GM19240 (cell line): ENCODE data around the gene COTL1.
A peak's percentile ranks its signal among the peaks of the same experiment; 100 is the strongest.

Experiments used
- DNase-seq: peaks from one replicate; pipeline ENCODE4 v3.0.0; 2011; ENCODE audit warnings: low spot score; ENCODE audit not compliant: insufficient read length

COTL1 gene

DNA sequence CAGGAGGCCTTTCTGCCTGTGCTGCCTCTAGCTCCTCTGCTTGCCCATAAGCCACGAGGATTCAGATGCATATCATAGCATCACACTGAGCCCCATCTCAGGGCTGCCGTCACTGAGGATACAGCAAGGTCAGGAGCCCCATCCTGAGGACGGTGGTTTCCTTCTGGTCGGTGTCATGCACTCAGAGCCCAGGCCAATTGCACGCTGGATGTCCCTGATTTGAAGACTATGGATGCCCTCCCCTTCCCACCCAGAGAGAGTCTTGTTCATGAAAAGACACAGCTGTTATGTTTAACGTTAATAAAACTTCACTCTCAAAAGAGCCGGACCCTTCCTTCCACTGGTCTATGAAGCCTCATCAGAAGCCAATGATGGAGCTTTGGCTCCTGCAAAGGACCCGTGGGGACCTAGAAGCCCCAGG lies 19.9 kb downstream of the COTL1 start:
- DNase-seq, result no peak

GRCh38 chr16:84597528-84597896 lies 20.4 kb downstream of the COTL1 start:
- no peak for DNase-seq

DNA sequence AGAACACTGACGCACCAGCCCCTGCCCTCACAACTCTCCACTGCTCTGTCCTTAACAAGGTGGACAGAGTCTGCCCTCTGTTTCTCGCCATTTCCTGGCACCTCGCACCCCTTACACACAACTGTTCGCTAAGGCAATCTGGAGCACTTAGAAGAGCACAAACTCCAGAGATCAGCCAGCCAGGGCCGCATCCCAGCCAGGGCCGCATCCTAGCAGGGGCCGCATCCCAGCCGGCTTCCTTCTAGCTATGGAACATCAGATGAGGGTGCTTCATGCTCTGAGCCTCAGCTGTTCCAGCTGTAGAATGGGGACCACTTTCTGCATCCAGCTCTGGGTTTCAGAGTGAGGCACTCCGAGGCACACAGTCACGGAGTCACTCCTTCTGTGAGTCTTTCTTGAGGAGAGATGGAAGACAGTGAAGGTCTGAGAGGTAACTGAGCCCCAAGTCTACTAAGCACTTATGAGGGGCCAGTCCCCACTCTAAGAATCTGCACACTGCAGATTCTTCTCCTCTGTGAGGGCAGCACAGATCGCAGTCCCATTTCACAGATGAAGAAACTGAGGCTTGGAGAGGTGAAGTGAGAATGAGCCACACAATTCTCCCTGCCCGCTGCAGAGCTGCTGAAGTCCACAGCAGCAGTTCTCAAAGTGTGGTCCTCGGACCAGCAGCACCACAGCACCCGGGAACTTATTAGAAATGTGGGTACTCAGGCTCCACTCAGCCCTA lies 20.9 kb downstream of the COTL1 start:
- DNase-seq, result no peak

GRCh38 chr16:84596161-84596560 lies 21.7 kb downstream of the COTL1 start:
- DNase-seq, result no peak

- DNase-seq, result no peak
These were observed 22.8 kb downstream of the COTL1 start for GRCh38 chr16:84595052-84595481.

DNA sequence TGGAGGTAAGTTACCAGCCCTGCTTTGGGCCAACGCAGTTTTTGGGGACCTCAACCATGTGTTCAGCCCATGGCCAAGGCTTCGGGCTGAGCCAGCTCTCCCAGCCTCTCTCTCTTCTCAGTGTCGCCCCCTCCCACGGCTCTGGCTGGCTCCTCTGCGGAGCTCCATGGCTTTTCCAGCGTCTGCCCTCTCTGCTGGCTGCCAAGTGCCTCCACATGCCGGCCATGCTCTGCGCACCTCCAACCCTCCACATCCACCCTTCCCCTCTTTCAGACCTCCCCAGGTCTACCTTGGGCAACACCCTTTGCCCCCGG lies 23.2 kb downstream of the COTL1 start:
- no peak for DNase-seq

- DNase-seq, result peak; percentile 73
These were observed 23.8 kb downstream of the COTL1 start for GRCh38 chr16:84593825-84594724.

- DNase-seq, result no peak
These were observed 25.2 kb downstream of the COTL1 start for GRCh38 chr16:84592718-84593117.

- DNase-seq, result no peak
These were observed 27.7 kb downstream of the COTL1 start for GRCh38 chr16:84589975-84590719.

DNA sequence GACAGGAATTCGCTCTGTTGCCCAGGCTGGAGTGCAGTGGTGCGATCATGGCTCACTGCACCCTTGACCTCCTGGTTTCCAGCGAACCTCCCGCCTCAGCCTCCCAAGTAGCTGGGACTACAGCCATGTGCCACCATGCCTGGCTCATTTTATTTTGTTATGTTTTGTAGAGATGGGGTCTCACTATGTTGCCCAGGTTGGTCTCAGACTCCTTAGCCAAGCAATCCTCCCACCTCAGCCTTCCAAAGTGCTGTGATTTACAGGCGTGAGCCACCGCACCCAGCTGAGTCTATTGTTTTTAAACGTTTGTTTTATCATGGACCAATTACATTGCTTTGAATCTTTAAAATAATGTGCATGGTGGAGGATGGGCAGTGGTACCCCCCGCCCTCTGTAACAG lies 28.9 kb downstream of the COTL1 start:
- no peak for DNase-seq

DNA sequence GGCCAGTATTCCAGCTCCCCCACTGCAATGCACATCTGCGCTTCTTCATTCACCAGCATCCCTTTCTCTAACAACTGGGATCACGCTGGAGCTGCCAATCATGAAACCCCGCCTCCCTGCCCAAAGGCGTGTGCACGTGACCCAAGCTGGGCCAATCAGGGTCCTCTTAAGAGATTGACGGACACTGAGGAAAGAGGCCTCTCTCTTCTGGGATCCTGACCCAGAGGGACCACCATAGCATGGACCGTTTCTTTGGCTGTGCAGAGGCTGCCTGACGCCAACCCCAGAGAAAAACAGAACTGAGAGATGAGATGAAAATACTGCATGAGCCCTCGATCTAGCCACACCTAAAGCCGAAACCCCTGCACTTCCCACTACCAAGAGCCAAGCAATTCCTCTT lies 32.0 kb downstream of the COTL1 start:
- peak; percentile 54 for DNase-seq

- no peak for DNase-seq
These were observed 32.4 kb downstream of the COTL1 start for GRCh38 chr16:84585467-84585866.

DNA sequence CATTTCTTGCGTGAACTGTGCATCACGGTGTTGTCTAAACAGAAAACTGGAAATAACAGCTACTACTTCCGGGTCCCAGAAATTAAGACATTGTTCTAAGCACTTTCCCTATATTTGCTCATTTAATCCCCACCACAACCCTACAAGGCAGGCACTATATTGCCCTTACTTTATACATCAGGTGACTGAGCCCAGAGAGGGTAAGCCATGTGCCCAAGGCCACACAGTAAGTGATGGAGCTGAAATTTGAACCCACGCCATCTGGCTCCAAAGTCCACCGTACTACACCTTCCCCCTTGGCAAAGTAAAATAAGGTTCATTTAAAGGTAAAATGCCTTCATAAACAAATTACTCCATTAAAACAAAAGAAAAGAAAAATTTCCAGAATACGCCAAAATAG lies 33.2 kb downstream of the COTL1 start:
- DNase-seq, result no peak

DNA sequence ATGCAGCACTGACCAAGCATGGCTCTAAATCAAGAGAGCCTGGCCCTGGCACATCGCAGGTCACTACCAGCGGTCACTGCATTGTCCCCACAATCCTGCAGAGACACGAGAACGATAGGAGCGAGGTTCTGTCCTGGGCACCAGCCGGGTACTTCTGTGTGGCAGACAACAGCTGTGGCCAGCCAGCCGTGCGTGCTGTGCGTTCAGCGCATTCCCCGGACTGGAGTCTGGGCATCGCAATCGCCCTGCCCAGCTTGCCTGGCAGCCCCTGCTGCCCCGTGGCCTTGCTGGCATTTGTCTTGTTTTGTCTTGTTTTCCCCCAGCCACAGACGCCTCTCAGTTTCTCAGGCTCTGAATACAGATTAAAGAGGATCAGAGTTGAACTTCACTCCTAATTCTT lies 33.9 kb downstream of the COTL1 start:
- DNase-seq, result no peak

GRCh38 chr16:84582958-84583516 lies 34.8 kb downstream of the COTL1 start:
- DNase-seq, result no peak

- no peak for DNase-seq
These were observed 36.7 kb downstream of the COTL1 start for GRCh38 chr16:84581158-84581557.

GRCh38 chr16:84579936-84580335 lies 37.9 kb downstream of the COTL1 start:
- DNase-seq, result no peak

GRCh38 chr16:84578538-84579126 lies 39.2 kb downstream of the COTL1 start:
- no peak for DNase-seq

DNA sequence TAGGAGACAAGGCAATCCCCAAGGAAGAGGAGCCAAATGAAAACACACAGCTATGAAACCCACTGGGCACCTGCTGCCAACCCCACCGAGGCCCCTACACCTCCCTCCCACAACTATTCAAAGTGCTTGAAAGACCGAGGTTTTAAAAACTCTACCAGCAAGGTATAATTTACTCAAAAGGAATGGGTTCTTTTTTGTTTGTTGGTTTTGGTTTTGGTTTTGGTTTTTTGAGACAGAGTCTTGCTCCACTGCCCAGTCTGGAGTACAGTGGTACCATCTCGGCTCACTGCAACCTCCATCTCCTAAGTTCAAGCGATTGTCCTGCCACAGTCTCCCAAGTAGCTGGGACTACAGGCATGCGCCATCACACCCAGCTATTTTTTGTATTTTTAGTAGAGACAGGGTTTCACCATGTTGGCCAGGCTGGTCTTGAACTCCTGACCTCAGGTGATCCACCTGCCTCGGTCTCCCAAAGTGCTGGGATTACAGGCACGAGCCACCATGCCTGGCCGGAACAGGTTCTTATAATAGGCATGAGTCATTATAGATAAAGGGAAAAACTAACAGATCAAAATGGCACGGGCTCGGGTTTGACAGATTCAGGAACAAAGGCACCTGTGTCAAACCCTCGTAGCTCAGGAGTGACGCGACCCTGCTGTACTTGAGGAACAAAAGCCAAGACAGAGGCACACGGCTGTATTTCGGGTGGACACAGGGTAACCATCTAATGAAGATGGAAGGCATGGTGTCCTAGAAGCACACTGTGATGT lies 40.7 kb downstream of the COTL1 start:
- DNase-seq, result no peak

- DNase-seq, result no peak
These were observed 42.0 kb downstream of the COTL1 start for GRCh38 chr16:84575914-84576313.

GRCh38 chr16:84574191-84574590 lies 43.7 kb downstream of the COTL1 start:
- DNase-seq, result no peak
